Ovary (tissue), 9 donors: ENCODE results near the gene PRR19. TPM values are rescaled to one million over a fixed set of nuclear protein-coding genes. Genes with fewer than 3 reads are reported as not detected.

ENCODE experiments used
- DNase-seq, 5 donors: peaks; one replicate each; pipeline ENCODE4 v3.0.0-alpha.2; 2019 to 2020
- H3K27ac ChIP-seq, 2 donors: fragments of 200-600 bp; one replicate each; pipeline versions ENCODE4 v1.5.1 to v1.8.0; 2019 to 2022
- H3K27me3 ChIP-seq: fragments of 200-600 bp; one replicate; pipeline ENCODE4 v1.8.0; 2022
- H3K36me3 ChIP-seq: fragments of 200-600 bp; sonication (generic); one replicate; pipeline ENCODE4 v1.5.1; 2019
- H3K4me1 ChIP-seq: one replicate; pipeline ENCODE4 v1.8.1; 2013; ENCODE audit warnings: mild to moderate bottlenecking, moderate library complexity; ENCODE audit not compliant: insufficient read depth
- H3K4me3 ChIP-seq: fragments of 200-600 bp; sonication (generic); one replicate; pipeline ENCODE4 v1.5.1; 2017
- H3K9me3 ChIP-seq, 2 donors: fragments of 200-600 bp in 1 of 2; sonication (generic) in 1 of 2; one replicate each; pipeline versions ENCODE4 v1.5.1 to v1.8.1; 2013 to 2019; ENCODE audit warnings: mild to moderate bottlenecking in 1 of 2, moderate library complexity in 1 of 2
- EP300 ChIP-seq: sonication (generic); formaldehyde crosslinking; IDR thresholded peaks from one replicate; pipeline ENCODE4 v1.6.1; 2017; ENCODE audit warnings: antibody characterized with exemption
- POLR2A ChIP-seq: fragments of 450-650 bp; IDR thresholded peaks from one replicate; pipeline ENCODE4 v1.6.1; 2017; ENCODE audit warnings: antibody characterized with exemption, mild to moderate bottlenecking, moderate library complexity
- WGBS, 3 donors: extraction: QIAGEN DNeasy Blood & Tissue Kit in 1 of 3; methylation state at CpG; one replicate each; pipeline versions ENCODE4 v1.1.5 to v1.1.7; 2013 to 2017; 5-methylcytosine and 5-hydroxymethylcytosine counted together
- intact Hi-C, 4 donors: fragments of 100-400 bp; cut with DNase I; formaldehyde crosslinking; loops; one replicate each; pipeline versions ENCODE4 v1.11.0 to v1.15.1; 2022 to 2023
- polyA plus RNA-seq, 2 donors: library from polyadenylated mRNA; stranded (reverse); fragments of 200-250 nt in 1 of 2; fragments of 350-450 nt in 1 of 2; fragmentation: Illumina TruSeq in 1 of 2; extraction: RNeasy Lipid Tissue Mini Kit (QIAGEN cat#74804) in 1 of 2; gene quantifications; one replicate each; pipeline ENCODE4 v1.2.3, GENCODE V29; 2013 to 2014
- total RNA-seq, 7 donors: library from RNA; depleted of rRNA in 2 of 7; stranded (reverse); fragments of >200 nt in 2 of 7; fragmentation: NEBNext Ultra II Directional in 3 of 7; extraction: Animal tissue kit (Norgen Biotek cat#: 25700) in 3 of 7; gene quantifications; one replicate each; pipeline versions ENCODE4 v1.1.0 to v1.2.4, GENCODE V29; 2016 to 2023
- TF ChIP-seq, protein P1 (sequence below), 3 donors: fragments of 450-650 bp in 2 of 3; fragments of 200-600 bp in 1 of 3; IDR thresholded peaks; one replicate each; pipeline versions ENCODE4 v1.5.1 to v1.8.0; 2016 to 2022; ENCODE audit warnings: antibody characterized with exemption in 3 of 3, mild to moderate bottlenecking in 1 of 3
- donor health status: DM: no; HTN: no; CAD: no; lungs with moderate emphysema.
- donor health status: DM: no; HTN: no; CAD: no.
- donor health status: Bipolar disorder and iron deficiency.
- donor health status: DM: yes; HTN: yes; CAD: no.
- donor health status: DM: no; HTN: no; CAD: no.
- donor health status: DM: yes; HTN: yes; CAD: no.

Gene PRR19
- total and polyA plus RNA-seq, 9 donors: 0.58 to 2.9 (median 0.77) TPM; not detected in 2

DNA sequence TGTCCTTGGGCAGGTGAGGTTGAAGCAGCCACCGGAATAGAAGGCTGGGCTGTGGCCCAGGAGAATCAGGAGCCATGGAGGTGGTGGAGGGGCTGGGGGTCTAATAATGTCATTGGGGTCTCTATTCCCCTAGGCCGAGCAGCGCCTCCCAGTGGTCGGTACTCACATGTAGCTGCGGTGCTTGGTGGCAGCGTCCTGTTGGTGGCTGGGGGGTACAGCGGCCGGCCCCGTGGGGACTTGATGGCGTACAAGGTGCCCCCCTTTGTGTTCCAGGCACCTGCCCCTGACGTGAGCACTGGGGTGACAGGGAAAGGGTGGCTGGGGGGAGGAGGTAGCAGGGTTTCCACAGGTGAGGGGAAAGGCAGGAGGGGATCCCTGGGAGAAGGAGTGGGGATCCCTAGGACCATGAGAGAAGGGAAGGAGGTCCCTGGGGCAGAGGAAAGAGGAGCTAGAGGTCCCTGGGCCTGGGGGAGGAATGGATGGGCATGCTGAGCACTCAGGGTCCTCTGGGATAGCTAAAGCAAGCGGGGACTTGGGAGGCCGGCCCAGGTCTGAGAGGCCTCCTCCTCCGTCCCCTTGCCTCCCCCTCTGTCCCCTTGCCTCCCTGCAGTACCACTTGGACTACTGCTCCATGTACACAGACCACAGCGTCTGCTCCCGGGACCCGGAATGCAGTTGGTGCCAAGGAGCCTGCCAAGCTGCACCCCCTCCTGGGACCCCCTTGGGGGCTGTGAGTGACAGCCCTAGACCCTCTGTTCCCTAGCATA is 41.6 kb downstream of the PRR19 start:
- TF ChIP-seq, protein P1, sequence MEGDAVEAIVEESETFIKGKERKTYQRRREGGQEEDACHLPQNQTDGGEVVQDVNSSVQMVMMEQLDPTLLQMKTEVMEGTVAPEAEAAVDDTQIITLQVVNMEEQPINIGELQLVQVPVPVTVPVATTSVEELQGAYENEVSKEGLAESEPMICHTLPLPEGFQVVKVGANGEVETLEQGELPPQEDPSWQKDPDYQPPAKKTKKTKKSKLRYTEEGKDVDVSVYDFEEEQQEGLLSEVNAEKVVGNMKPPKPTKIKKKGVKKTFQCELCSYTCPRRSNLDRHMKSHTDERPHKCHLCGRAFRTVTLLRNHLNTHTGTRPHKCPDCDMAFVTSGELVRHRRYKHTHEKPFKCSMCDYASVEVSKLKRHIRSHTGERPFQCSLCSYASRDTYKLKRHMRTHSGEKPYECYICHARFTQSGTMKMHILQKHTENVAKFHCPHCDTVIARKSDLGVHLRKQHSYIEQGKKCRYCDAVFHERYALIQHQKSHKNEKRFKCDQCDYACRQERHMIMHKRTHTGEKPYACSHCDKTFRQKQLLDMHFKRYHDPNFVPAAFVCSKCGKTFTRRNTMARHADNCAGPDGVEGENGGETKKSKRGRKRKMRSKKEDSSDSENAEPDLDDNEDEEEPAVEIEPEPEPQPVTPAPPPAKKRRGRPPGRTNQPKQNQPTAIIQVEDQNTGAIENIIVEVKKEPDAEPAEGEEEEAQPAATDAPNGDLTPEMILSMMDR (IDR thresholded peaks at IDR 0.05): no peak
- TF ChIP-seq EP300 (no peak), POLR2A (no peak)
- intact Hi-C loops: no loop called here
- DNase-seq: no peak
- Histone ChIP-seq H3K27me3 (no peaks in the 10 kb centered on the region), H3K36me3 (no peaks in the 10 kb centered on the region), H3K4me3 (no peak overlapping the region), H3K27ac (no peak overlapping the region), H3K9me3 (no peaks in the 10 kb centered on the region), H3K4me1 (no peaks in the 10 kb centered on the region)
- 83 to 87% (median 85%) methylated on average over 17 of the region's 17 CpGs for WGBS, 3 donors

DNA sequence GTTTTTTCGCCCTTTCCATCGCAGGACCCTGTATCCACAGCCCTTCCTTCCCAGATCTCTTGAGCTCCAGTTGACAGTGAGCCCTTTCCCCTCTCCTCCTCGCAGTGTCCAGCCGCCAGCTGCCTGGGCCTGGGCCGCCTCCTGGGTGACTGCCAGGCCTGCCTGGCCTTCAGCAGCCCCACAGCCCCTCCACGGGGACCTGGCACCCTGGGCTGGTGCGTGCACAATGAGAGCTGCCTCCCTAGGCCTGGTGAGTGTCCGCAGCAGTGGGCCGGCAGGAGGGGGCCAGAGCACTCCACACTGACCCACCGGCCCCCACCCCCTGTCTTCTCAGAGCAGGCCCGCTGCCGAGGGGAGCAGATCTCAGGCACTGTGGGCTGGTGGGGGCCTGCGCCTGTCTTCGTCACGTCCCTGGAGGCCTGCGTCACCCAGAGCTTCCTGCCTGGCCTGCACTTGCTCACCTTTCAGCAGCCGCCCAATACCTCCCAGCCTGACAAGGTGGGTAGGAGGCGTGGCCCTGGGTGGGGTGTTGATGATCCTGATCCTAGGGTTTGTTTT is 42.5 kb downstream of the PRR19 start:
- Histone ChIP-seq H3K27ac (no peak overlapping the region), H3K4me3 (no peak overlapping the region), H3K4me1 (no peaks in the 10 kb centered on the region), H3K36me3 (no peaks in the 10 kb centered on the region), H3K27me3 (no peaks in the 10 kb centered on the region), H3K9me3 (no peaks in the 10 kb centered on the region)
- DNase-seq: no peak
- TF ChIP-seq, protein P1 (IDR thresholded peaks at IDR 0.05): no peak
- TF ChIP-seq EP300 (no peak), POLR2A (no peak)
- intact Hi-C loops: no loop called here
- 78 to 86% (median 79%) methylated on average over 18 of the region's 18 CpGs for WGBS, 3 donors

DNA sequence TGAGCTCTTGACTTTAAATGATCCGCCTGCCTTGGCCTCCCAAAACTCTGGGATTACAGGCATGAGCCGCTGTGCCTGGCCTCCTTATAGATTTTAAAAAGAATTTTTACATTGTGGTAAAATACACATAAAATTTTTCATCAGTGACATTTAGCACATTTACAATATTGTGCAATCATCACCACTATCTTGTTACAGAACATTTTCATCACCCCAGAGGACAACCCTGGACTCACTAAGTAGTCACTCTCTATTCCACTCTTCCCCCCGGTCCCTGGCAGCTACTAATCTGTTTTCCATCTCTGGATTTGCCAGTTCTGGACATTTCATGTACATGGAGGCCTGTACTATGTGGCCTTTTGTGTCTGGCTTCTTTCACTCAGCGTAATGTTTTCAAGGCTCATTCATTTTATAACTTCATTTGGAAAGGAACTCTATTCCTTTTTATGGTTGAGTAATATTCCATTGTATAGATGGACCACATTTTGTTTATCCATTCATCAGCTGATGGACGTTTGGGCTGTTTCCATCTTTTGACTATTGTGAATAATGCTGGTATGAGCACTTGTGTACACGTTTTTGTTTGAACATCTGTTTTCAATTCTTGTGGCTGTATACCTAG is 43.4 kb downstream of the PRR19 start:
- Histone ChIP-seq H3K27me3 (no peaks in the 10 kb centered on the region), H3K36me3 (no peaks in the 10 kb centered on the region), H3K4me3 (no peak overlapping the region), H3K4me1 (no peaks in the 10 kb centered on the region), H3K27ac (no peak overlapping the region), H3K9me3 (no peaks in the 10 kb centered on the region)
- intact Hi-C loops: no loop called here
- WGBS, 3 donors: 78 to 87% (median 82%) methylated on average over 6 of the region's 6 CpGs
- TF ChIP-seq POLR2A (no peak), EP300 (no peak)
- TF ChIP-seq, protein P1 (IDR thresholded peaks at IDR 0.05): no peak
- DNase-seq: no peak

DNA sequence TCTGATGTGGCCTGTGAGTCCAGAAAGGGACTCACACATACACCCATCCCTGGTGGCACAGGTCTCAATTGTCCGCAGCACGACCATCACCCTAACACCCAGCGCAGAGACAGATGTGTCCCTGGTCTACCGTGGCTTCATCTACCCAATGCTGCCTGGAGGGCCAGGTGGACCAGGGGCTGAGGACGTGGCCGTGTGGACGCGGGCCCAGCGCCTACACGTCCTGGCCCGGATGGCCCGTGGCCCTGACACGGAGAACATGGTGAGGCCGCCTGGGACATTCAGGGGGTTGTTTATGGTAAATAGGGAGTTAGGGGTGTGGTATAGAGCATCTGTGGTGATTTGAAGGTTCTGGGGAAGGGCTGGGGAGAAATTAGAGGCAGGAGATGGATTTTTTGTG is 46.3 kb downstream of the PRR19 start:
- Histone ChIP-seq H3K27me3 (no peaks in the 10 kb centered on the region), H3K4me1 (no peaks in the 10 kb centered on the region), H3K4me3 (no peak overlapping the region), H3K9me3 (no peaks in the 10 kb centered on the region), H3K27ac (no peak overlapping the region), H3K36me3 (no peaks in the 10 kb centered on the region)
- WGBS, 3 donors: 92 to 95% (median 94%) methylated on average over 14 of the region's 14 CpGs
- TF ChIP-seq EP300 (no peak), POLR2A (no peak)
- DNase-seq: no peak
- intact Hi-C loops: no loop called here
